Measurements from ENCODE around the gene SIPA1L3. TPM values are rescaled to one million over a fixed set of nuclear protein-coding genes. Genes with fewer than 3 reads are reported as not detected.

Gene SIPA1L3
- total and polyA plus RNA-seq, 8 donors, result 2.9 to 211 (median 24.3) TPM

- no peaks in the 10 kb centered on the region for H3K4me1 ChIP-seq
- no peak for TF ChIP-seq POLR2AphosphoS5 (IDR thresholded peaks at IDR 0.05)
- TF ChIP-seq, protein P1, sequence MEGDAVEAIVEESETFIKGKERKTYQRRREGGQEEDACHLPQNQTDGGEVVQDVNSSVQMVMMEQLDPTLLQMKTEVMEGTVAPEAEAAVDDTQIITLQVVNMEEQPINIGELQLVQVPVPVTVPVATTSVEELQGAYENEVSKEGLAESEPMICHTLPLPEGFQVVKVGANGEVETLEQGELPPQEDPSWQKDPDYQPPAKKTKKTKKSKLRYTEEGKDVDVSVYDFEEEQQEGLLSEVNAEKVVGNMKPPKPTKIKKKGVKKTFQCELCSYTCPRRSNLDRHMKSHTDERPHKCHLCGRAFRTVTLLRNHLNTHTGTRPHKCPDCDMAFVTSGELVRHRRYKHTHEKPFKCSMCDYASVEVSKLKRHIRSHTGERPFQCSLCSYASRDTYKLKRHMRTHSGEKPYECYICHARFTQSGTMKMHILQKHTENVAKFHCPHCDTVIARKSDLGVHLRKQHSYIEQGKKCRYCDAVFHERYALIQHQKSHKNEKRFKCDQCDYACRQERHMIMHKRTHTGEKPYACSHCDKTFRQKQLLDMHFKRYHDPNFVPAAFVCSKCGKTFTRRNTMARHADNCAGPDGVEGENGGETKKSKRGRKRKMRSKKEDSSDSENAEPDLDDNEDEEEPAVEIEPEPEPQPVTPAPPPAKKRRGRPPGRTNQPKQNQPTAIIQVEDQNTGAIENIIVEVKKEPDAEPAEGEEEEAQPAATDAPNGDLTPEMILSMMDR (IDR thresholded peaks at IDR 0.05), result no peak
- no peak for TF ChIP-seq EP300 (IDR thresholded peaks at IDR 0.05)
- TF ChIP-seq POLR2A (IDR thresholded peaks at IDR 0.05), result no peak
- H3K36me3 ChIP-seq, result no peaks in the 10 kb centered on the region
- 54 to 83% (median 62%) methylated on average over 4 of the region's 4 CpGs for WGBS, 5 donors
- H3K4me3 ChIP-seq, result no peak overlapping the region
- intact Hi-C loops (cut with DNase I; ENCODE audit: low total_unique reads), result no loop called here
- no peaks in the 10 kb centered on the region for H3K27me3 ChIP-seq
- DNase-seq, result no peak
- no peak overlapping the region for H3K27ac ChIP-seq
- peaks cover 0 to 13% (median 9%) of the 10 kb centered on the region in 4 donors for H3K9me3 ChIP-seq
Observed at GRCh38 chr19:37869766-37870340, 37.2 kb upstream of the SIPA1L3 start.

DNA sequence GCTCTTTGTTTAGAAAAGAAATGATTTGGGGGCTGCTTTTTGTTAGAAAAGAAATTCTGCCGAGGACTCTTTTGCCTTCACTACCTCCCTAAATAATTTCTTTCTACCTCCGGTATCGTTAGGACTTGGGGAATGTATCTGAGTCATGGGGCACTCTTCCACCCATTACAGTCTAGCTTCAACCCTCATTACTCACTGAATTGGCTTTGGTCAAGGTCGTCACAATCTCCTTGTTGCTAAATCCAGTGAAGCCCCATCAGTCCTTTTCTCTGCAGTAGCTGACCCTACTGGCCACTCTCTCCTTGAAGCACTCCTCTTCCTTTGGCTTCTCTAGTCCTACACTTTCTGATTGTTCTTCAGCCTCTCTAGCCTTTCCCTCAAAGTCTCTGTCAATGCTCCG, 34.6 kb upstream of the SIPA1L3 start:
- no peaks in the 10 kb centered on the region for H3K36me3 ChIP-seq
- no peaks in the 10 kb centered on the region for H3K27me3 ChIP-seq
- H3K9me3 ChIP-seq, result peaks cover 0 to 13% (median 9%) of the 10 kb centered on the region in 4 donors
- TF ChIP-seq, protein P1 (IDR thresholded peaks at IDR 0.05), result no peak
- TF ChIP-seq EP300 (IDR thresholded peaks at IDR 0.05) (no peak), POLR2A (IDR thresholded peaks at IDR 0.05) (no peak), POLR2AphosphoS5 (IDR thresholded peaks at IDR 0.05) (no peak)
- H3K4me1 ChIP-seq, result no peaks in the 10 kb centered on the region
- no peak overlapping the region for H3K27ac ChIP-seq
- intact Hi-C loops (cut with DNase I; ENCODE audit: low total_unique reads), result no loop called here
- DNase-seq, result no peak
- no peak overlapping the region for H3K4me3 ChIP-seq
- 71 to 84% (median 74%) methylated on average over 5 of the region's 5 CpGs for WGBS, 5 donors

GRCh38 chr19:37874784-37875183, 32.2 kb upstream of the SIPA1L3 start:
- Histone ChIP-seq H3K4me1 (no peaks in the 10 kb centered on the region), H3K4me3 (no peak overlapping the region), H3K36me3 (no peaks in the 10 kb centered on the region), H3K9me3 (peaks cover 0 to 10% (median 6%) of the 10 kb centered on the region in 4 donors), H3K27ac (no peak overlapping the region), H3K27me3 (no peaks in the 10 kb centered on the region)
- intact Hi-C loops (cut with DNase I; ENCODE audit: low total_unique reads), result no loop called here
- 11 to 26% (median 22%) methylated on average over 3 of the region's 3 CpGs for WGBS, 5 donors
- DNase-seq, result no peak
- TF ChIP-seq POLR2A (IDR thresholded peaks at IDR 0.05), result no peak
- TF ChIP-seq, protein P1 (IDR thresholded peaks at IDR 0.05), result no peak
- no peak for TF ChIP-seq EP300 (IDR thresholded peaks at IDR 0.05)
- no peak for TF ChIP-seq POLR2AphosphoS5 (IDR thresholded peaks at IDR 0.05)

GRCh38 chr19:37876032-37876431, 31.0 kb upstream of the SIPA1L3 start:
- intact Hi-C loops (cut with DNase I; ENCODE audit: low total_unique reads), result no loop called here
- Histone ChIP-seq H3K4me1 (no peaks in the 10 kb centered on the region), H3K27ac (no peak overlapping the region), H3K9me3 (no peaks in the 10 kb centered on the region), H3K27me3 (no peaks in the 10 kb centered on the region), H3K4me3 (no peak overlapping the region), H3K36me3 (no peaks in the 10 kb centered on the region)
- TF ChIP-seq POLR2AphosphoS5 (IDR thresholded peaks at IDR 0.05) (no peak), EP300 (IDR thresholded peaks at IDR 0.05) (no peak), POLR2A (IDR thresholded peaks at IDR 0.05) (no peak)
- TF ChIP-seq, protein P1 (IDR thresholded peaks at IDR 0.05), result no peak
- 34 to 46% (median 36%) methylated on average over 2 of the region's 2 CpGs for WGBS, 5 donors
- no peak for DNase-seq
